GM21447 (cell line): ENCODE measurements around the gene RNU1-4.
"Not testable (repeated sequence)": the region's sequence is repeated elsewhere in the genome, so short reads cannot be mapped to it uniquely, and the experiment has no call there.

Experiments used
- ATAC-seq: cut with Tn5 transposase; IDR thresholded peaks from one replicate; pipeline ENCODE4 v1.9.1; 2021; ENCODE audit not compliant: unreplicated experiment

RNU1-4 gene

GRCh38 chr1:16725439-16726245, 14.7 kb upstream of the RNU1-4 start:
- ATAC-seq, result not testable (repeated sequence)

DNA sequence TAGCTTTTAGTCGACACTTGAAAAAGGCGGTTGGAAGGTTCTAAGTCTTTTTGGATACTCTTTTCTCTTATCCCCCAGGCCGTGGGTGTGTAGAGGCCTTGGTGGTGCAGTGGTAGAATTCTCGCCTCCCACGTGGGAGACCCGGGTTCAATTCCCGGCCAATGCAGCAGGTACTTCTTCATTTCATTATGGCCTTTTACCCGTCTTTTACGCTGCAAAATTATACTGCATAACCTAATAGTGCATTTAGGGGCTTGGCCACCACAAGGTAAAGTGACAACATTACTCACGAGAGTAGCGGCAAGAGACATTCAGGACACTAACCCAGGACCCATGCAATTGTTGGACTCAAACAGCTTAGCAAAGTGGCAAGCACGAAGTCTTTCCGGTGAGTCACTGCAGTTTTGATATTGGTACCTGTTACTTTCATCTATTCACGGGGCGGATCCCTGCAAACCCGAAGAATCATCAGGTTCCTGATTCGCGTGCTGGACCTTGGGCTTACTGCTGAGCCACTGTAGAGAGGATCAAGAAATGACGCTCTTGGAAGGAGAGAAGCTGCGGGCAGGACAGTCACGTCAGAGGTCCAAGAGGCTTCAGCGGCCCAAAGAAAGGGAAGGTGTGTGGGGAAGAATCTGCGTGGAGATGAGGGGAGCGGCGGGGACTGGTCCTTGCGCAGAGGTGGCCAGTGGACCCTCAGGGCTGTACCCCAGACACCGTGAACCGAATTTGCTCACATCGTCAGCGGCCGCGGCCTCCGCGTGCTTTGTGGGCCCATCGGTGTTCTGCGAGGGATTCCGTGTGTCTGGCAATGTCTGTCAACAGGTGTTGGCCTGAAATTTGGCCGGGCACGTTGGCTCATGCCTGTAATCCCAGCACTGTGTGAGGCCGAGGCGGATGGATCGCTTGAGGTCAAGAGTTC, 12.9 kb upstream of the RNU1-4 start:
- ATAC-seq, result peak; percentile 47

DNA sequence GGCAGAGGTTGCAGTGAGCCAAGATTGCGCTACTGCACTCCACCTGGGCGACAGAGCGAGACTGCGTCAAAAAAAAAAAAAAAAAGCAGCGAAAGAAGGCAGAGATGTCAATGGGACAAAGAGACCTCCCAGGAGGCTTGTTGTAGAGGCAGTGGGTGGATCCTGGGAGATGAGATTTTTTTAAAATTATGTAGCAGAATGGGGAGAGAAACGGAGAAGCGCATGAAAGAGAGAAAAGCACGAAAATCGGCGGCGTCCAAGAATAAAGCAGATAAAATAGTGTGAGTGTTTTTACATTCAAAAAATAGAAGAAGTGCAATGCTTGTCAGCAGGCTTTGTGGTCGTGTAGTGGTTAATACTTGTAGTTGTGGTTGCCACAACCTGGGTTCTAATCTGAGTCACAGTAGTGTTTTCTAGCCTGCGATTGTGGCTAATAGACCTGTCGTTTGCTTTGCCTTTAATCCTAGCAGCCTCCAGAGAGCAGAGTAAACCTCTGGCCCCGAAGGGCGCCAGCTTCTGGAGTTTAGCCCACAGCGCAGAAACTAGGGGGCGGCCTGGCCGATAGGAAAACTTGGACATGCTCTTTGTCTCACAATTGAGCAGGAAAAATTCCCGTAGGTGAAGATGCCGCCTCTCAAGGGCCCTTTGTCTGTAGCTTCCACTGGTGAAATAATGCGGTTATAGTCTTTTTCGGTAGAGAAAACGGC, 11.9 kb upstream of the RNU1-4 start:
- peak; percentile 56 for ATAC-seq

DNA sequence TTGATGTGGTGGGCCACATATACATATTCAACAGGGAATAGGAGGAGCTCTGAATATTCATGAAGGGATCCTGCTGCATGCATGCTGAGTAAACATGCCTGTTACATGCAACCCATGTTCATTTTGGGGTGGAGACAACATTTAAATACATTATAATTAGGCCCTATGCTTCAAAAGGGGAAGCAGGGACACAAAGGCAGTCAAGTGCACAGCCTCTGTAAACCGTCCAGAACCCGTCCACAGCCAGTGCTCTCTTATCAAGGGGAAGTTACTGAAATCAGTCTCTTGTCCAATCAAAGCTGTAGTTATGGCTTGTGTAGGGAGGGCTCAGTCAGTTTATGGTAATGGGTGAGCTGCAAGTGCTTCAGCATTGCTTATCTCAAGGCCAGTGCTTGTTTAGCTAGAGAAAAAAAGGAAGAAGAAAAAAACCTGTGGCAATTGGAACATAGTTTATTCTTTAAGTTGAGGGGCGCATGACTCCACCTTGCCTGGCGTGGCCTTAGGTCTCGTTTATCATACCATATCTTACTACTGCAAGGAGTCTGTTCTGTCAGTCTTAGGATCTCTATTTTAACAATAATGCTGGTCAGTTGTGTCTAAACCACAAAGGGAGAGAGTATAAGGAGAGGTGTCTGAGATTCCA, 7.9 kb upstream of the RNU1-4 start:
- not testable (repeated sequence) for ATAC-seq

GRCh38 chr1:16741230-16741629, 914 bp downstream of the RNU1-4 start:
- ATAC-seq, result not testable (repeated sequence)

DNA sequence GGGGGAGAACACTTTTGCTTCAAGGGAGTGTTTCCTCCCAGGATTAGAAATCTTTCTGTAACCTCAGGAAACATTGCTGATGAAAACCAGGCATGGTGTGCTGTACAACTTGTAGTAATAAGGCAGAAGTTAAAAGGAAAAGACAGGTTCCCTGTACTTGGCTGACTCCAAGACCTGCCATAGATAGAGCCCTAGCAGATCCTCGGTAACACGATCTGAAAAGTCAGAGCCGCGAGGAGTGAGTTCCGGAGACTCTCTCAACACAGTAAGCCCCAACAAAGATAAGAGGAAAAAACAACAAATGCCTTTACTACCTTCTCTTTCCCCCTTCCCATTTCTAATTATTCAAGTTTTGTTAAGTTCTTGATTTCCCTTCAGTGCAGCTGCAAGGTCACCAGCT, 7.3 kb downstream of the RNU1-4 start:
- ATAC-seq, result not testable (repeated sequence)

GRCh38 chr1:16748710-16749109, 8.4 kb downstream of the RNU1-4 start:
- not testable (repeated sequence) for ATAC-seq

GRCh38 chr1:16749910-16750888, 9.9 kb downstream of the RNU1-4 start:
- not testable (repeated sequence) for ATAC-seq

DNA sequence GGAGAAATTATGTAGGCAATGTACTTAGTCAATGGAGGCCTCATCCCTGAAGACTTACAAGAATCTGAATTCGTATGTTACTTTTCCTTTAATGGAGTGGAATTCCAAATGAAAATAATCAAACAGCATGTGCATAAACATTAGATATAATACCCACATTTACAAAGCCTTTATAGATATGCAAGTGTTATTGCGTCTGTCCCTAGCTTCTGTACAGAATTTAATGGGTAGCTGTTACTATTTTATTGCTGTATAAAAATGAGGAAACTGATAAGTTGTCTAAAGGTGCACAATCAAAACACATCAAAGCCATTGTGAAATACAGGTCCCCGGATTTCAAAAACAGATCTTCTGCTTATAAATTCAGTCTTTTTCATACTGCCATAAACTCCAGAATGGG, 12.5 kb downstream of the RNU1-4 start:
- not testable (repeated sequence) for ATAC-seq

DNA sequence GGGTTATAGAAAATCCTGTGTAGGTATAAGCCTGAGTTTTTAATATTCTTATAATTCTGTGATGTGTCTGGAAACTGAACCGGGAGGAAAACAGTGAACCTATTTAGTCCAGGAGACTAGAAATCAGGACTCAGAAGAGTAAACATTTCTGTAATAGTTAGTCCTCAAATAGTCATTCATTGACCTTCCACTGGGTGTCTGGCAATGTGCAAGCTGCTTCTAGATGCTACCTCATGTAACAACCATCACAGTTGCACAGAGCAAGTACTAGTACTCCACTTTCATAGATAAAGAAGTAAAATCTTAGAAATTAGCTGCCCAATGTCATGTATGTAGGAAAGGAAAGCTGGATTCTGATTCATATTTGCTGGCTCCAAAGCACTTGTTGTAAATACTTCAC, 15.1 kb downstream of the RNU1-4 start:
- ATAC-seq, result not testable (repeated sequence)

DNA sequence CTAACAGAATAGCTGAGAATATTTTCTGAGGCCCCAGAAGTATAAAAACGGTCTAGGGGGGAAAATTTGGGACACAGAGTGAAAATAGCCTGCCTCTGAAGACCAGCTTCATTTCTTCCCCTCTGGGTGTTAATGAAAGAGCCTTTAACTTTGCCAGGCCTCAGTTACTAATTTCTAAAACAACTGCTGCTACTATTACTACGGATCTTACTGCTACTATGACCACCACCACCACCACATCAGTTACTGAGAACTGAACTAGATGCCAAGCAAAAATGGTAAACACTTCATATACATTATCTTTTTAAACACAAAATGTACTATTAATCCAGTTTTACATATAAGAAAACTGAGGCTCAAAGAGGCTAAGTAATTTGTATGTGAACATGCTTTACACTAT, 15.6 kb downstream of the RNU1-4 start:
- not testable (repeated sequence) for ATAC-seq

GRCh38 chr1:16757574-16757973, 17.3 kb downstream of the RNU1-4 start:
- not testable (repeated sequence) for ATAC-seq

DNA sequence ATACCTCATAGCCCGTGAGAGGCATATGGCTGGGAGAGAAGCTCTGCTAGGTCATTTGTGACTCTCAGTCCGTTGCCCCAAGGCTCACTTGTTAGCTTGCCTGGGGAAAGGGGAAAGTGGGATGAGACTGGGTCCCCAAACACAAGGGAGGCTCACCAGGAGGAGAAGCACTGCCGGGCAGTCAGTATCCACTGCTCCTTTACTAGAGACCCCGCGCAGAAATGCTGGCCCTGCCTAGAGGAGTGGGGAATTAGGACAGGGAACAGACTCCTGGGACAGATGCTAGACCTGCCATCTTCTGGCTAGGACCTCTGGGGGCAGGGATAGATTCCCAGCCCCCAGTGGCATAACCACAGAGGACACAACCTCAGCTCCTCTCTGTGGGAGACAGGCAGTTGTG, 17.7 kb downstream of the RNU1-4 start:
- not testable (repeated sequence) for ATAC-seq

DNA sequence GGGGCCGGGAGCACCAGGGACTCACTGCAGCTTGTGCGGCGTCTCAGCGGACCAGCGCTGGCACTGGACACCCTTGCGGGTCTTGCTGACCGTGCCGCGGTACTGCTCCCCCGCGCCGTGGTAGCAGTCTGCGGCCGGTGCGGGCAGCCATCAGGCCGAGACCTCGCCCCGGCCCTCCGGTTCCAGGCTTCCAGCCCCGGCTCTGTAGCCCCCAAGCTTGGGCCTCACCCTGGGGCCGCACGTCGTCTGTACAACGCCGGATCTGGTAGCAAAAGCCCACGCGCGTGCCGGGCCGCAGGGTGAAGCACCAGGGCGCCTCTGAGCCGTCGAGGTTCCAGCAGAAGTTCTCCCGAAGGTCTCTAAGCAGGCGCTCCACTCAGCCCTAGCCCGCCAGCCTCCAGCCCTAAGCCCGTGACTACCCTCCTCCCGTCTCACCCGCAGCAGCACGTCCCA, 18.8 kb downstream of the RNU1-4 start:
- not testable (repeated sequence) for ATAC-seq

DNA sequence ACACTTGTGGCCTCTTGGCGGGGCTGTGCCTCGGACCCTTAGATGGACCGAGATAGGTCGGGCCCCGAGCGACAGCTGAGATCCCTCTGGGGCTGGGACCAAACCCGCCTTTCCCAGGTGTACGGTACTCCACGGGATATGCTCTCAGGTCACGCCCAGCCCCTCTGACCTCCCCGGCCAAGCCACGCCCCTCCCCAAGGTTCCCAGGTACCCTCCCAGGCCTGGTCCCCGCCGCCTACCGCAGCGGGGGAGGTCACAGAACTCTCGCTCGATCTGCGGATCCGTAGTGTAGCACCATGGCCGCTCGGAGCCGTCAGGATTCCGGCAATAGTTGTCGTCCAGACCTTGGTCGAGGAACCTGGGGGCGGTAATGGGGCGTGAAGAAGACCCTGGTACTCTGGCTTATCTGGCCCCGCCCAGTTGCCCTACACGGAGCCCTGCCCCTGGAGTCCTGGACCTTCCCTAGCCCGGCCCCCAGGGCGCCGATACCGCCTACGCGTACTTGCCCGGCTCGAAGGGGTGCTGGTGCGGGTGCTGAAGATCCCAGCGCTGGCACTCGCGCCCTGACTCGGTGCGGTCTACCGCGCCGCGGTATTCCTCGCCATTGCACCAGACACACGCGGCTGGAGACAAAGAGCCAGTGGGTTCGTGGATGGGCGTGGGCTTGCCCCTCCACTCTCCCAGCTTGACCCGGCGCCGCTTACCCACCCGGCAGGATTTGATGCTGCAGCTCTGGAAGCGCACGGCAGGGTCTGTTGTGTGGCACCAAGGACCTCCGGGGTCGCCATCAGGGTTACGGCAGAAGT, 19.5 kb downstream of the RNU1-4 start:
- not testable (repeated sequence) for ATAC-seq

GRCh38 chr1:16760456-16760765, 20.1 kb downstream of the RNU1-4 start:
- not testable (repeated sequence) for ATAC-seq

GRCh38 chr1:16760801-16761200, 20.5 kb downstream of the RNU1-4 start:
- ATAC-seq, result not testable (repeated sequence)

- not testable (repeated sequence) for ATAC-seq
These were observed 24.0 kb downstream of the RNU1-4 start for GRCh38 chr1:16764248-16764819.
